ENCODE measurements around the gene NOTCH2NLA. TPM values are rescaled to one million over a fixed set of nuclear protein-coding genes. Genes with fewer than 3 reads are reported as not detected.
"Not testable (repeated sequence)": the region's sequence is repeated elsewhere in the genome, so short reads cannot be mapped to it uniquely, and the experiment has no call there.

NOTCH2NLA gene
- total RNA-seq, 1 donor from 2014 or later, result 25.4 TPM

DNA sequence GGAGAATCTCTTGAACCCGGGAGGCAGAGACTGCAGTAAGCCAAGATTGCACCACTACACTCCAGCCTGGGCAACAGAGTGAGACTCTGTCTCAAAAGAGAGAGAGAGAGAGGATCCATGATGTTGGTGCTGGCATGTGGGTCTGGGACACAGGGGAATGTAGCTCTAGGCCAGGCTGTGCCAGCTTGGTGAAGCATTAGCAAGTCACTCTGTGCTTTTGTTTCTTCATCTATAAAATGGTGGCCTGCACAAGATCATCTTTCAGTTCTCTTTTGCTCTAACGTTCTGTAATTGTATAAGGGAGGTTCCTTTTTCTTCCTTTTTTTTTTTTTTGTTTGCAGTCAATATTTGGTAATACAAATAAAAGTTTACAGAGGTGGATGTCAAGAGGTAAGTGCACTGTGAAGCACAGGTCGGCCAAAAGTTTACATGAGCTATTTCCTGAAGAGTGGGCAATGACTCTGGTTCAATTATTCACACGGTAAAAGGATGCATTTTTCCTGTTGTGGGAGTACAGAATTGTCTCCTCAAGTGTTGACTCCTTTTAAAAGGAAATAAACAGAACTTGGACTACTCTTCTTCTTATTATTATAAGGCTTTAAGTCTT, 24.5 kb upstream of the NOTCH2NLA start:
- not testable (repeated sequence) for H3K4me3 Mint-ChIP-seq; H3K4me1 Mint-ChIP-seq; DNase-seq (ENCODE audit: low read depth, low spot score); H3K27ac Mint-ChIP-seq (ENCODE audit: unreplicated experiment); H3K9me3 Mint-ChIP-seq; H3K36me3 Mint-ChIP-seq (ENCODE audit: low read depth); H3K27me3 Mint-ChIP-seq (ENCODE audit: low read depth)

DNA sequence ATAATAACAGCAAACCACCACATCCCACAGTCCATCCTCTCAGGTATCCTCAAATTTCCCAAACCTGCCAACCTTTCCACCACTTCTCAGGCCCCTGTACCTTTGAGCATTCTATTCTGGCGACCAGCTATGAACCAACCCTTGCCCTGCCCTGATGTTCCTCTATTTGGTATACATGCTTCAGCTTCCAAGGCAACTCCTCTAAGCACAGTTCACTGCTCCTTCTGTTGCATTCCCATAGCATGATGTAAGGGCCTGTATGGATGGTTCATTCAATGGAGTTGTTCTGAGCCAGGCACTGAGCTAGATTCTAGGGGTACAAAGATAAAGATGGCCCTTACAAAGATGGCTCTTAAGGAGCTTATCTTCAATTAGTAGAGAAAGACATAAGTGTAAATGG, 22.7 kb upstream of the NOTCH2NLA start:
- not testable (repeated sequence) for H3K27me3 Mint-ChIP-seq (ENCODE audit: low read depth); H3K27ac Mint-ChIP-seq (ENCODE audit: unreplicated experiment); H3K4me1 Mint-ChIP-seq; H3K36me3 Mint-ChIP-seq (ENCODE audit: low read depth); H3K4me3 Mint-ChIP-seq; DNase-seq (ENCODE audit: low read depth, low spot score); H3K9me3 Mint-ChIP-seq

DNA sequence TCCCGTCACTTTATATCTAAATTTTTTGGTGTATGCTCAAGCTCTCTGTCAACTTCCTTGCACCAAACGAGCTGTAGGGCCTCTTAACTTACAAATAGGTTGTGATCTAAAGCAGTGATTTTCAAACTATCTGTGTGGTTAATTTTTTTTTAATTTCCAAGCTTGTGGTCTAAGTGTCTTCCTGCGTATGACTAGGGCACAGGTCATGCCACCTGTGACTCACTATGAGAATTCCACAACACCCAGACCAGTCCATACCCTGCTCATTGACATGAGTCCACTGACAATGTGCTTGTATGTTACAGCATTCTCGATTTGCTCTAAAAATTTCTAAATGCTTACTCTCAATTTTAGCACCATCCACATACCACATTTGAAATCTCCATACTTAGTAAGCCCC, 19.8 kb upstream of the NOTCH2NLA start:
- H3K27me3 Mint-ChIP-seq (ENCODE audit: low read depth); H3K4me3 Mint-ChIP-seq; H3K27ac Mint-ChIP-seq (ENCODE audit: unreplicated experiment); H3K9me3 Mint-ChIP-seq; H3K4me1 Mint-ChIP-seq; H3K36me3 Mint-ChIP-seq (ENCODE audit: low read depth); DNase-seq (ENCODE audit: low read depth, low spot score): not testable (repeated sequence)

DNA sequence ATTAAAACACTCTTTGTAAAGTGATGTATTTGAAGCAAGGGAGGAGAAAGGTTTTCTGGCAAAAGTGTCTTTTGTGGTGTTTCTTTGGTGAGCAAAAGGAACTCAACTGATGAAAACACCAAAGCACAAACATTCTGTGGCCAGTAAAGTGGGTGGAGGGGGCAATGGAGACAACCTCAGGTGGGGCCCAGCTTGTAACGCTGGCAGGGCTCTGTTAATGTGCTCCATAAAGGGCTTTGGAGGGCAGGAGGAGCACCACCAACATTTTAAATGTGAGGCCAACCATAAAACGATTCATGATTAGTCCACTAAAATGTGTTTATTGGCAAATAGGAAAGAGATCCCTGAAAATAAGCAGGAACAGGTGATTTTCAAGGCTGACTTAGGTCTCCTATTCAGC, 7.8 kb upstream of the NOTCH2NLA start:
- H3K4me3 Mint-ChIP-seq; DNase-seq (ENCODE audit: low read depth, low spot score); H3K27ac Mint-ChIP-seq (ENCODE audit: unreplicated experiment); H3K36me3 Mint-ChIP-seq (ENCODE audit: low read depth); H3K9me3 Mint-ChIP-seq; H3K4me1 Mint-ChIP-seq; H3K27me3 Mint-ChIP-seq (ENCODE audit: low read depth): not testable (repeated sequence)

DNA sequence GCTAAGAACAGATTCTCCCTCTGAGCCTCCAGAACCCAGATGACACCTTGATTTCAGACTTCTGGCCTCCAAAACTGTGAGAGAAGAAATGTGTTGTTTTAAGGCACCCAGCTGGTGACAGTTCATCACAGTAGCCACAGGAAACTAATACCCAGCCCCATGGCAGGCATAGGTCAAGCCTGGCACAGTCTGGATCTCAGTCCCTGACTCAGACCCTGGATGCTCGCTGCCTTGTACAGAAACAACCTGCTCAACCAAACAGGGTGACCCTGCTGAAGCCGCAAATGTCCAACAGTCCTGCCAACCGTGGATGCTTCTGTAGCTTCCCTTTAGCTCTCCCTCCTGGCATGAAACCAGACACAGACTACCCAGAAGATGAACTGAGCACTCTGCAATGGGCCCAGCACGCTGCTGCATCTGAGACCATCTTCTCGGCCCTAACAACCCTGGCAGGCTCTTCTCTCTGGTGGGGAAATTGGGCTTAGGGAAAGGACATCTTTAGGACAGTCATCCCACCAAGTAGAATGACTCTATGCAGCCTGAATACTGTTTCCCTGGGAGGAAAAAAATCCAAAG, 7.3 kb upstream of the NOTCH2NLA start:
- not testable (repeated sequence) for H3K27me3 Mint-ChIP-seq (ENCODE audit: low read depth); H3K27ac Mint-ChIP-seq (ENCODE audit: unreplicated experiment)

DNA sequence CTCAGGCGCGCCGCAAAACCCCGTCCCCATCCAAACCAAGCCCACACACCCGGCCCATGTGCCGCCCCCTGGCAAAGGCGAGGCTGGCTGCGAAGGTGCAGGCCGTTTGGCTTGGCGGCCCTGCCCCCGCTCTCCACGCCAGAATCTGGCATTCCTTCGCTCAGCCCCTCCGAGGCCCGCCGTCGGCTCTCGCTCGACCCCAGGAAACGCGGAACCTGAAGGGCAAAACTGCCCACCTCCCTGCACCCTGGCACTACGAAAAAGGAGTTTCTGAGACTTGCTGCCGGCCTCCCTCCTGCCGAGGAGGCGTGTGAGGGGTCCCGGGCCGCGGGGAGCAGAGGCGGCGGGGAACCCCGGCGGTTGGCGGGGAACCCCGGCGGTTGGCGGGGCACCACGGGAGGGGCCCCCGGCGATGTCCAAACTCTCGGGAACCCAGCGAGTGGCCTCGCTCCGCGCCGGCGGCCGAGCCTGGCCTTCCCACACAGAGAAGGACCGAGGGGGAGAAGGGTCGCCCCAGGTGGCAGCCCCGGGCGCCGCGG, 608 bp downstream of the NOTCH2NLA start:
- not testable (repeated sequence) for H3K4me1 Mint-ChIP-seq
- peak overlapping the region; percentile 68 for H3K4me3 Mint-ChIP-seq

More for the DNA sequence above, 7.3 kb upstream of the NOTCH2NLA start:
- H3K9me3 Mint-ChIP-seq; H3K4me1 Mint-ChIP-seq; DNase-seq (ENCODE audit: low read depth, low spot score); H3K36me3 Mint-ChIP-seq (ENCODE audit: low read depth); H3K4me3 Mint-ChIP-seq: not testable (repeated sequence)

DNA sequence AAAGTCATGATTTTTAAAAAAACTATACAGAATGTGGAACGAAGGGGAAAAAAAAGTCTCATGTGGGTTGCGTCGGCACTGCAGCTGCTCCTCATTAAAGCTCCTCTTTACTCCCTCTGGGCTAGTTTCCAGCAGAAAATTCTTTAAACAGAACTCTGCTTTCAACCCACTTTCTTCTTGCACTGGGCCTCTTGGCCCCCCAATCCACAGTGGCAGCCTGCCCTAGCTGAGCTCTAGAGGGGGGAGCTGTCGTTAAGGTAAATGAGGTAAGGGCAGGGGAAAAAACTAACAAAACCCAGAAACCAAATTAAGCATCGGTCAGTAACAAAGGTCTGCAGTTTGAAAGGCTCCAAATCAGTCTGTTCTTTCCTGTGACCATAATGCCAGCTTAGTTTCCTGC, 54.3 kb downstream of the NOTCH2NLA start:
- peak overlapping the region; percentile 50 for H3K27ac Mint-ChIP-seq (ENCODE audit: unreplicated experiment)
- not testable (repeated sequence) for H3K9me3 Mint-ChIP-seq; H3K36me3 Mint-ChIP-seq (ENCODE audit: low read depth); H3K4me1 Mint-ChIP-seq; H3K4me3 Mint-ChIP-seq; H3K27me3 Mint-ChIP-seq (ENCODE audit: low read depth); DNase-seq (ENCODE audit: low read depth, low spot score)

More for the DNA sequence above, 608 bp downstream of the NOTCH2NLA start:
- DNase-seq (ENCODE audit: low read depth, low spot score), result peak; percentile 12
- not testable (repeated sequence) for H3K36me3 Mint-ChIP-seq (ENCODE audit: low read depth); H3K27me3 Mint-ChIP-seq (ENCODE audit: low read depth); H3K9me3 Mint-ChIP-seq; H3K27ac Mint-ChIP-seq (ENCODE audit: unreplicated experiment)

DNA sequence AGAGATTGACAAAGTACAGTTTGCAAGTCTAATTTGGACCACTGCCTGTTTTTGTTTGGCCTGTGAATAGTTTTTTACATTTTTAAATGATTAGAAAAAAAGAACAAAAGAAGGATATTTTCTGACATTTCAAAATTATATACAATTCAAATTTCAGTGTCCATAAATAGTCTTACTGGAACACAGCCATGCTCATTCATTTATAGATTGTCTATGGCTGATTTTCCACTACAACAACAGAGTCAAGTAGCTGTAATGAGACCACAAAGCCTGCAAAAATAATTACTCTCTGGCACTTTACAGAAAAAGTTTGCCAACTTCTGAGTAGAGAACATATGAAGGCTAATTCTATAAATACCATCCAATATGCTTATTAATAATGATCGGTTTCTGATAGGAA, 61.1 kb downstream of the NOTCH2NLA start:
- H3K4me1 Mint-ChIP-seq; H3K27me3 Mint-ChIP-seq (ENCODE audit: low read depth): not testable (repeated sequence)

DNA sequence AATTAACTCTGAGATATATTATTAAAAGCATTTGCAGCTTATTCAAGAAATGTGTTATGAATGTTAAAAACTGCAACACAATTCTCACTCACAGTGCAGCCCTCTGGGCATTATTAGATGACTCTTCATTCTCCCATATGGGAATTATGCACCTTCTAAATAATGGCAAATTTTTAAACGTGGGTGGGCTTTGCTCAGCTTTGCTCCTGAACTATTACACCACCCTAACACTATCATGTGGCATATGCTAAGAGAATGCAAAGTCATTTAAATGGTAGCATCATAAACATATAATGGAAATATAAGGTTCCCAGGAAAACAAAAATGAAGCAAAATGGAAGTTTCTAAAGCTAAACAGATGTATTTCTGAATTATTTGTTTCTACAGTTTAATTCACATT, 61.5 kb downstream of the NOTCH2NLA start:
- not testable (repeated sequence) for H3K4me3 Mint-ChIP-seq; H3K36me3 Mint-ChIP-seq (ENCODE audit: low read depth); H3K4me1 Mint-ChIP-seq; H3K27ac Mint-ChIP-seq (ENCODE audit: unreplicated experiment); H3K9me3 Mint-ChIP-seq; H3K27me3 Mint-ChIP-seq (ENCODE audit: low read depth); DNase-seq (ENCODE audit: low read depth, low spot score)

More for the DNA sequence above, 61.1 kb downstream of the NOTCH2NLA start:
- not testable (repeated sequence) for H3K27ac Mint-ChIP-seq (ENCODE audit: unreplicated experiment); H3K36me3 Mint-ChIP-seq (ENCODE audit: low read depth); H3K4me3 Mint-ChIP-seq; H3K9me3 Mint-ChIP-seq; DNase-seq (ENCODE audit: low read depth, low spot score)

DNA sequence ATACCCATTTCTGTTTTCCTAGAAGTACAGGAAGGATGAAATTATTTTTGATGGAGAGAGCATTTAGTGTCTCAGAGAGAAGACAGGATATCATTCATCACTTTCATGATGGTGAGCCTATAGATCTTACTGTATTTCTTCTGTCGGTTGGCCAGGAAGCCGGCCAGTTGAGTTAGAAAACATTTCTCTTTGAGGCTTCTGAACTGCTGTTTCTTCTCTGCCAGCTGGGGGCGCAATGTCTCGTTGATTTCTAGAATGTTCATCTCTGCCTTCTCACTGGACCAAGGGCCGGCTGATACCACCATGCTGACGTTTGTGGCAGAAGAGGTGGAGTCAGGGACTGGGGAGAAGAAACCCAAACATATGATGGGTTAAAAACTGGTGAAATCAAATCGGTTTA, 84.4 kb downstream of the NOTCH2NLA start, which contains the start of gene NBPF10:
NBPF10 (minus strand) TSS at position 340 of the 400 bp plus-strand sequence; CDS start at position 305, 35 bp downstream.
- not testable (repeated sequence) for H3K36me3 Mint-ChIP-seq (ENCODE audit: low read depth); H3K9me3 Mint-ChIP-seq; DNase-seq (ENCODE audit: low read depth, low spot score); H3K27me3 Mint-ChIP-seq (ENCODE audit: low read depth); H3K4me1 Mint-ChIP-seq; H3K4me3 Mint-ChIP-seq; H3K27ac Mint-ChIP-seq (ENCODE audit: unreplicated experiment)
- TF ChIP-seq, protein P1, sequence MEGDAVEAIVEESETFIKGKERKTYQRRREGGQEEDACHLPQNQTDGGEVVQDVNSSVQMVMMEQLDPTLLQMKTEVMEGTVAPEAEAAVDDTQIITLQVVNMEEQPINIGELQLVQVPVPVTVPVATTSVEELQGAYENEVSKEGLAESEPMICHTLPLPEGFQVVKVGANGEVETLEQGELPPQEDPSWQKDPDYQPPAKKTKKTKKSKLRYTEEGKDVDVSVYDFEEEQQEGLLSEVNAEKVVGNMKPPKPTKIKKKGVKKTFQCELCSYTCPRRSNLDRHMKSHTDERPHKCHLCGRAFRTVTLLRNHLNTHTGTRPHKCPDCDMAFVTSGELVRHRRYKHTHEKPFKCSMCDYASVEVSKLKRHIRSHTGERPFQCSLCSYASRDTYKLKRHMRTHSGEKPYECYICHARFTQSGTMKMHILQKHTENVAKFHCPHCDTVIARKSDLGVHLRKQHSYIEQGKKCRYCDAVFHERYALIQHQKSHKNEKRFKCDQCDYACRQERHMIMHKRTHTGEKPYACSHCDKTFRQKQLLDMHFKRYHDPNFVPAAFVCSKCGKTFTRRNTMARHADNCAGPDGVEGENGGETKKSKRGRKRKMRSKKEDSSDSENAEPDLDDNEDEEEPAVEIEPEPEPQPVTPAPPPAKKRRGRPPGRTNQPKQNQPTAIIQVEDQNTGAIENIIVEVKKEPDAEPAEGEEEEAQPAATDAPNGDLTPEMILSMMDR (conservative IDR thresholded peaks at IDR 0.05), result peak; percentile 34

Data from neural crest cell (in vitro differentiated cells).